T follicular helper cell (primary cell): ENCODE data around the gene QPRT.
A peak's percentile ranks its signal among the peaks of the same experiment; 100 is the strongest.
"Not testable (repeated sequence)": the region's sequence is repeated elsewhere in the genome, so short reads cannot be mapped to it uniquely, and the experiment has no call there.

Experiments used
- DNase-seq: peaks from one replicate; pipeline ENCODE4 v3.0.0-alpha.2; 2020; ENCODE audit warnings: low read depth

QPRT gene

DNA sequence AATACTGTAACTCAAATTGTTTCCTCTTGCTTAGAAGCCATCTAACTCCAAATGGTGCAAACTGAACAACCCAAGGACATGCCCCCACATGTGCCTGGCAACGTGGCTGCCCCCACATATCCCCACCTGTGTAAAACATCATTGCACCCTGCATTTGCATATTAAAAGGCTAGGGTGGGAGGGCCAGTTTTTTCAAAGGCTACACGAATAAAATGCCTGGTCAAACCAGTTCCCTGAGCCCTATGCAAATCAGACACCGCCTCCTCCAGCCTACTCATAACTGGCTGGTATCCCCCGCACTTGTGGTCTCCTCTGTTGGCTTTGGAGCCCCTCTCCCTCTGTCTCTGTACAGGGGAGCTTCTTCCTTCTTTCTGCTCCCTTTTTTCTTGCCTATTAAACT is 40.1 kb downstream of the QPRT start:
- no peak for DNase-seq

DNA sequence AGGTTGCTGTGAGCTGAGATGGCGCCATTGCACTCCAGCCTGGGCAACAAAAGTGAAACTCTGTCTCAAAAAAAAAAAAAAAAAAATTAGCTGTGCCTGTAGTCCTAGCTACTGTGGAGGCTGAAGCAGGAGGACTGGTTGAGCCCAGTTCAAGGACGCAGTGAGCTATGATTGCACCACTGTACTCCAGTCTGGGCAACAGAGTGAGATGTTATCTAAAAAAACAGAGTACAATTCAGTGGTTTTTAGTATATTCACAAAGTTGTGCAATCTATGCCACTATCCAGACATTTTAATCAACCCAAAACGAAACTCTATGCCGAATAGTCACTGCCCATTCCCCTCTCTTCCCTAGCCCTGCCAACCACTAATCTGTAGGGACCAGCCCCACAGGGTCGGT is 41.7 kb downstream of the QPRT start:
- DNase-seq, result no peak

DNA sequence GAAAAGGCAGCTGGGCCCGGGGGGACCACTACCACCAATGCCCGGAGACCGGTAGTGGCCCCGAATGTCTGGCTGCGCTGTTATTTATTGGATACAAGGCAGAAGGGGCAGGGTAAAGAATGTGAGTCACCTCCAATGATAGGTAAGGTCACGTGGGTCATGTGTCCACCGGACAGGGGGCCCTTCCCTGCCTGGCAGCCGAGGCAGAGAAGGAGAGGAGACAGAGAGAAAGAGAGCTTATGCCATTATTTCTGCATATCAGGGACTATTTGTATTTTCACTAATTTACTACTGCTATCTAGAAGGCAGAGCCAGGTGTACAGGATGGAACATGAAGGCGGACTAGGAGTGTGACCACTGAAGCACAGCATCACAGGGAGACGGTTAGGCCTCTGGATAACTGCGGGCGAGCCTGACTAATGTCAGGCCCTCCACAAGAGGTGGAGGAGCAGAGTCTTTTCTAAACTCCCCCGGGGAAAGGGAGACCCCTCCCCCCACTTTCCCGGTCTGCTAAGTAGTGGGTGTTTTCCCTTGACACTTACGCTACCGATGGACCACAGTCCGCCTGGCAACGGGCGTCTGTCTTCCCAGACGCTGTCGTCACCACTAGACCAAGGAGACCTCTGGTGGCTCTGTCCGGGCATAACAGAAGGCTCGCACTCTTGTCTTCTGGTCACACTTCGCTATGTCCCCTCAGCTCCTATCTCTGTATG is 42.3 kb downstream of the QPRT start:
- DNase-seq, result not testable (repeated sequence)

DNA sequence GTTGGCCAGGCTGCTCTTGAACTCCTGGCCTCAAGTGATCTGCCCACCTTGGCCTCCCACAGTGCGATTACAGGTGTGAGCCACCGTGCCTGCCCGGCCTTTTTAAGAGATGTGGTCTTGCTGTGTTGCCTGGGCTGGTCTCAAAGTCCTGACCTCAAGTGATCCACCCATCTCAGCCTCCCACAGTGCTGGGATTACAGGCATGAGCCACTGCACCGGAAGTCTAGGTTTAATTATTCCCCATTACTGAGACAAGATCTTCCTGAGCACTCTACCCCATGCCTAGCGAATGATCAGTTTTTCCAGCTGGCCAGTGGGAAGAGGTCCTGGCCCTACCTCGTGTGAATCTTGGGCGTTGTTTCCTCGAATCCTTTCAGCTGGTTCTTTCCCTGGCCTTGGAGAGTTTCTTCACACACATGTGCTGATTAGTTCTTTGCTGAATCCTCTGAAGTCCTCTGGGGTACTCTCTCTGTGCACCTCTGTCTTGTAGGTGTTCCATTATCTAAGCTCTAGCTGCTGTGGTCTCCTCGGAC is 47.9 kb downstream of the QPRT start:
- DNase-seq, result no peak

DNA sequence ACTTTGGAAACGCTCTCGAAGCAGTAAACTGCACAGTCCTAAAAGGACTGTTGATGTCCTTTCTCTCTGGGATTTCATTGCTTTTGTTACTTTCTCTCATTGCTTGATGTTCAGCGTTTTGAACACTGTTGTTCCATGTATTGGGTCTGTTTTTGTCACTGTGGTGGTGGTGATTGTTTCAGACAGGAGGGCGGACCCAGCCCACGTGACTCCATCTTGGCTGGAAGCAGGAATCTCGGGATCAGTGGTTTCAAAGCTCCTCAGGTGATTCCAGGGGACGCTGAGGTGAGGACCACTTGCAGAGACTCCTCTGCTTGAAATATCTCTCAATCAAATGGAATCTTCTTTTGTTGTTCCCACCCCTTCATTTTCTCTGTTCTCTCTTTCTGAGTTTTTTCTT is 48.5 kb downstream of the QPRT start:
- no peak for DNase-seq

DNA sequence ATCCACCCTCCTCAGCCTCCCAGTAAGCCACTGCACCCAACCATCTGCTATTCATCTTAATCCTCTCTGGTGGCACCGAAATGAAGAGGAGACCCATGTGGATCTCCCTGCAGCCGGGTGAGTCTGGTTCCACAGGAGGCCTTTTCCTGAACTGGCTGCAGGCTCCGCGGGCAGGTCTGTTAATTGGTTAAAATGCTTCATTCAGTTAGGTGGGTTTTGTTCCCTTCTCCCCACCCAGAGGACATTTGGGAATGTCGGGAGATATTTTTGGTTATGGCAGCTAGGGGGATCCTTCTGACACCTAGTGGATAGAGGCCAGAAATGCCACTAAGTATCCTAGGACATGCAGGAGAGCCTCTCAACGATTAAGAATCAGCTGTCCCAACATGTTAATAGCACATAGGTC is 50.1 kb downstream of the QPRT start:
- DNase-seq, result no peak

DNA sequence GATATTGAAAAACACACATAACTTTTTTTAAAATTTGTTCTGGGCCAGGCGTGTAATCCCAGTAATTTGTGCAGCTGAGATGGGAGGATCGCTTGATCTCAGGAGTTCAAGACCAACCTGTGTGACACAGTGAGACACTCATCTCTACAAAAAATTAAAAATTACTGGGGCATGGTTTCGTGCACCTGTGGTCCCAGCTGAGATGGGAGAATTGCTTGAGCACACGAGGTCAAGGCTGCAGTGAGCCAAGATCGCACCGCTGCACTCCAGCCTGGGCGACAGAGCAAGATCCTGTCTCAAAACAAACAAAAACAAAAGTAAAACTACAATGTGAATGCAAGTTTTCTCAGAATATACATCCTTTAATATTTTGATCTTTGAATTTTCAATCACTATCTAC is 51.7 kb downstream of the QPRT start:
- no peak for DNase-seq

DNA sequence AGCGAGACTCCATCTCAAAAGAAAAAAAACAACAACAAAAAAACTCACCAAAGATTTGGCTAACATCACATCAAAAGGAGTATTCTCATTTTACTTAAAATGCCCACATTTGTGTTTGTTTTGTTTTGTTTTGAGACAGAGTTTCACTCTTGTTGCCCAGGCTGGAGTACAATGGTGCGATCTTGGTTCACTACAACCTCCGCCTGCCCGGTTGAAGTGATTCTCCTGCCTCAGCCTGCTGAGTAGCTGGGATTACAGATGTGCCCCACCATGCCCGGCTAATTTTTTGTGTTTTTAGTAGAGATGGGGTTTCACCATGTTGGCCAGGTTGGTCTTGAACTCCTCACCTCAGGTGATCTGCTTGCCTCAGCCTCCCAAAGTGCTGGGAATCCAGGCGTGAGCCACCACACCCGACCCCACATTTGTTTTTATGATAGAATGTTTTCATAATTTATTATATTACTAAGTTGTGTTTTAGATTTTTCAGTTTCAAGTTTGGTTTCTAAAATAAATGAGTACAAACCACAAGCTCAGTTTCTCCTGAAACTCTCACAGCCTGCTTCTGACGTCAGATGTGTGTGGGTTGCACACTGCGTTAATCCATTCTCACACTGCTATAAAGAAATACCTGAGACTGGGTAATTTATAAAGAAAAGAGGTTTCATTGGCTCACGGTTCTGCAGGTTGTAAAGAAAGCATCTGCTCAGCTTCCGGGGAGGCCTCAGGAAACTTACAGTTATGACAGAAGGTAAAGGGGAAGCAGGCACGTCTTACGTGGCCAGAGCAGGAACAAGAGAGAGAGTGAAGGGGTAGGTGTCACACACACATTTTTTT is 53.0 kb downstream of the QPRT start:
- not testable (repeated sequence) for DNase-seq

DNA sequence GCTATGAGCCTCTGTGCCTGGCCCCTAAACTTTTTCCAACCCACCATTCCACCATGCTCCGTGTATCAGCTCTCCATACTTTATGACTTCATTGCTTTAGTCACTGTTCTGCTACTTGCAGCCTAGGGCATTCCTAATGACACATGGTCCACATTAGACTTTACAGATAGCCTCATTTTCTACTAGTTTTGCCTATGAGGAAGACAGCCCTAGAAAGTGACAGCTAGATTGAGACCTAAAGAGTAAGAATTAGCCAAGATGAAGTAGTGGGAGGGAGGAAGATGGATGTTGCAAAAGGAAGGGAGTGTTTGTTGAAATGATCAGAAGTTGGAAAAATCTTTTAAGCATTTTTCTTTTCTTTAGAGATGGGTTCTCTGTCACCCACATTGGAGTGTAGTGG is 55.8 kb downstream of the QPRT start:
- no peak for DNase-seq

DNA sequence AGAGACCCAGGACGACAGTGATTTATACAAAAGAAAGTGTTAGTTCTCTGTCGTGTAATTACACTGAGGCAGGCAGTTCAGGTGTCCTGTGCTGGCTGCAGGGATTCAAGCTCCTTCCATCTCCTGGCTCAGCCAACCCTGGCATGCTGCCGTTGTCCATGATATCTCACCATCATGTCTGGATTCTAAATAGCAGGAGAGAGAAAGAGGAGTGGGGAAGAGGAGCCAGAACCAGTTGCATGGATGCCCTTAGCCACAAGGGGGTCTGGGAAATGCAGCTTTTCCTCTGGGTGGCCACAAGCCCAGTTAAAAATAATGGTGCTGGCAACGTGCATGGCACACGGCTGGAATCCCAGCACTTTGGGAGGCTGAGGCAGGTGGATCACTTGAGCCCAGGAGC is 57.1 kb downstream of the QPRT start:
- DNase-seq, result no peak

DNA sequence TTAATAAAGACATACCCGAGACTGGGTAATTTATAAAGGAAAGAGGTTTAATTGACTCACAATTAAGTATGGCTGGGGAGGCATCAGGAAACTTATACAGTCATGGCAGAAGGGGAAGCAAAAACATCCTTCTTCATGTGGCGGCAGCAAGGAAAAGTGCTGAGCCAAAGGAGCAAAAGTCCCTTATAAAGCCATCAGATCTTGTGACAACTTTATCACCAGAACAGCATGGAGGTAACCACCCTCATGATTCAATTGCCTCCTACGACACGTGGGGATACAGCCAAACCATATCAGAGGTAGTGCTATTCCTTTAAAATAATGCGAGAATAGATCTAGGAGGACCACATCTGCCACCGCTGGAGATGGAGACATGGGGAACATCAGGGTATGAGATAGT is 57.8 kb downstream of the QPRT start:
- no peak for DNase-seq

DNA sequence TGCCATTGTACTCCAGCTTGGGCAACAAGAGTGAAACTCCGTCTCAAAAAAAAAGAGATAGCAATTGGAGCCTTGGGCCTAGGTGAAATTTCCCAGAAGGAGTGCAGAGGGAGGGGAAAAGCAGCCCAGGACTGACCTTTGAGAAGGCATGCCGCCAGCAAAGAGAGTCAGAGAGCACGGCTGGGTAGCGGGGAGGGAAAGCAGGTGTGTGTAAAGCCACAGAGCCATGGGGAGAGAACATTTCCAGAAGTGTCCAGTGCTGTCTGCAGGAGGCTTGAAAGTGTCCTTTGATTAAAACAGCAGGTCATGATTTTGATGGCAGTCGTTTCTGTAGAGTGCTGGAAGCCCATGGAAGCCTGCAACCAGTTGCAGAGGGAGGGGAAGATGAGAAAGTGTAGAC is 58.7 kb downstream of the QPRT start:
- no peak for DNase-seq

DNA sequence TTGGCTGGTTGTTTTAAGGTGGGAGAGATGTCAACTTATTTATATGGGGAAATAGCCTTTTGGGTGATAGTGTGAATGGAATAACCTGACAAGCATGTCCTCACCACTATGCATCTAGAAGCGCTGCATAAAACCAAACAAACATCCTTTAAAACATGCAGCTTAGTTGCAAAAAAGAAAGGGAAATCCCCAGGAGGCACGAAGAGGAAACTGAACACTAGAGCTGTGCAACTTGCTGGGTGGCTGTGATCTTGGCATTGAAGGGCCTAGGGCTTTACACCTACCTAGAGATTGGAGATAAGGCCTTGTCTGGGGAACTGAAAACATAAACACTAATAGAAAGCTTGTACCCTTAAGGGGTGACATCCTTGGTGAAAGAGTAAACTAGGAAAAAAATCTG is 59.5 kb downstream of the QPRT start:
- peak; percentile 49 for DNase-seq

DNA sequence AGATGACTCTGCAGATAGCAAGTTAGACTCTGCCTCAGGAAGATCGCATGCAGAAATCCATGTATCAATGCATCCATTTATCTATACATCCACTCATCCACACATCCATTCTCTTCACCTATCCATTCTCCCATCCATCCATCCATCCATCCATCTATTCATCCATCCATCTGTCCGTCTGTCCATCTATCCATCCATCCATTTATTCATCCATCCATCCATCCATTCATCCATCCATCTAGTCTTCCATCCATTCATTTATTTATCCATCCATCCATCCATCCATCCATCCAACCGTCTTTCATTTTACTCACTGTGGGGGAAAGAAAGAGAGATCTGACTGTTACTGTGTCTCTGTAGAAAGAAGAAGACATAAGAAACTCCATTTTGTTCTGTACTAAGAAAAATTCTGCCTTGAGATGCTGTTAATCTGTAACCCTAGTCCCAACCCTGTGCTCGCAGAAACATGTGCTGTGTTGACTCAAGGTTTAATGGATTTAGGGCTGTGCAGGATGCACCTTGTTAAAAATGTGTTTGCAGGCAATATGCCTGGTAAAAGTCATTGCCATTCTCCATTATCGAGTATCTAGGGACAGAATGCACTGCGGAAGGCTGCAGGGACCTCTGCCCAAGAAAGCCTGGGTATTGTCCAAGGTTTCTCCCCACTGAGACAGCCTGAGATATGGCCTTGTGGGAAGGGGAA is 61.1 kb downstream of the QPRT start:
- not testable (repeated sequence) for DNase-seq

DNA sequence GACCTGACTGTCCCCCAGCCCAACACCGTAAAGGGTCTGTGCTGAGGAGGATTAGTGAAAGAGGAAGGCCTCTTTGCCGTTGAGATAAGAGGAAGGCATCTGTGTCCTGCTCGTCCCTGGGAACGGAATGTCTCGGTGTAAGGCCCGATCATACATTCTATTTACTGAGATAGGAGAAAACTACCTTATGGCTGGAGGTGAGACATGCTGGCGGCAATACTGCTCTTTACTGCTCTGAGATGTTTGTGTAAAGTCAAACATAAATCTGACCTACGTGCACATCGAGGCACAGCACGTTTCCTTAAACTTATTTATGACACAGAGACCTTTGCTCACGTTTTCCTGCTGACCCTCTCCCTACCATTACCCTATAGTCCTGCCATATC is 61.6 kb downstream of the QPRT start:
- not testable (repeated sequence) for DNase-seq

DNA sequence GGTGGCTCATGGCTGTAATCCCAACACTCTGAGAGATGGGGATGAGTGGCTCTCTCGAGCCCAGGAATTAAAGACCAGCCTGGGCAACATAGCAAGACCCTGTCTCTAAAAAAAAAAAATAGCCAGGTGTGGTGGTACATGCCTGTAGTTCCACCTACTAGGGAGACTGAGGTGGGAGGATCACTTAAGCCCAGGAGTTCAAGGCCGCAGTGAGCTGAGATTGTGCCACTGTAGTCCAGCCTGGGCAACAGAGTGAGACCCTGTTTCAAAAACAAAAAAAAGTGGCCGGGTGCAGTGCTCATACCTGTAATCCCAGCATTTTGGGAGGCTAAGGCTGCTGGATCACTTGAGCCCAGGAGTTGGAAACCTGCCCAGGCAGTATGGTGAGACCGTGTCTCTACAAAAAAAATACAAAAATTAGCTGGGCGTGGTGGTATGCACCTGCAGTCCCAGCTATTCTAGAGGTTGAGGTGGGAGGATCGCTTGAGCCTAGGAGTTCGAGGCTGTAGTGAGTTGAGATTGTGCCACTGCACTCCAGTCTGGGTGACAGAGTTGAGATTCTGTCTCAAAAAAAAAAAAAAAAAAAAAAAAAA is 63.8 kb downstream of the QPRT start:
- no peak for DNase-seq

DNA sequence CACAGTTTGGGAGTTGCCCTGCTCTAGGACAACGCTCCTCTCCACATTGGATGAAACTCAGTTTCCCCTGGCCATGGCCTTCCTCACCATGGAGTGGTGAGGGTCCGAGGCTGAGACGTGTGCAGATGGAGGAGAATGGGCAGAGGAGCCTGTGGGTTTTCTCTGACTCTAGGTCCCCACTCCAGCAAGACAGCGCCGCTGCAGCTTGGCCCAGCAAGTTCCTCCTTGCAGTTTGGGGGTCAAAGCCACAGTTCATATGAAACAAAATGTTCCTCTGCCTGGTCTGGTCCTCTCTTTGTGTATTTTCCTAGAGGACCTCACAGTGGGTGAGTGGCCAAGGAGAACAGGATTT is 64.5 kb downstream of the QPRT start:
- no peak for DNase-seq

DNA sequence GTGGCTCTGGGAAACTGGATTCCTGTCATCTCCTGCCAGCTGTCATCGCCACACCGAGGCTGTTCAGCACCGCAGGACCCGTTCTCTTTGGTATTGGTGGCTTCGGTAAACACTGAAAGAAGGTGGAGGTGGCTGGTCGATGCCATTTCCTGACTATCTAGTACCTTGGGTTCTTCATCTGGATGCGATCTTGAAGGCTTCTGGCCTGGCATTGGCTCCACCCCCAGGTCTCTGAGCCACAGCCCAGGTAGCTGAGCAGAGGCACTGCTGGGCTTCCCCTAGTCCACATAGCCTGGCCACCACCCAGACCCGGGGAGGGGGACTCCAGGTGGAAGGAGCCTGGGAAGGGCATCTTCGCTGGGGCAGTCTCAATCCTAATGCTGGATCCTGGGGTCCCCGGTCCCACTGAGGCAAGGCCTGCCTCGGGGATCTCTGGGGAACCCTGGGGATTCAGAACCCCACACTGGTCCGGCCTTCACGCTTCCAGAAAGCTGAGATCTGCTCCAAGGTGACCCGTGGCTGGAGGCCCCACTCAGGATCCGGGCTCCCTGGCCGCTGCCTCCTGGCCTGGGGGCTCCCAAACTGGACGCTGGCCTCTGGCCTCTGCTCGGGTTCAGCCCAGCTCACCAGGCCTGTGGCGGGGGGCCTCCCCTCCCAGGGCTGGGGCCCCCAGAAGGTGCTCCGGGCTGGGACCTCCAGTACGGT is 65.0 kb downstream of the QPRT start:
- no peak for DNase-seq

DNA sequence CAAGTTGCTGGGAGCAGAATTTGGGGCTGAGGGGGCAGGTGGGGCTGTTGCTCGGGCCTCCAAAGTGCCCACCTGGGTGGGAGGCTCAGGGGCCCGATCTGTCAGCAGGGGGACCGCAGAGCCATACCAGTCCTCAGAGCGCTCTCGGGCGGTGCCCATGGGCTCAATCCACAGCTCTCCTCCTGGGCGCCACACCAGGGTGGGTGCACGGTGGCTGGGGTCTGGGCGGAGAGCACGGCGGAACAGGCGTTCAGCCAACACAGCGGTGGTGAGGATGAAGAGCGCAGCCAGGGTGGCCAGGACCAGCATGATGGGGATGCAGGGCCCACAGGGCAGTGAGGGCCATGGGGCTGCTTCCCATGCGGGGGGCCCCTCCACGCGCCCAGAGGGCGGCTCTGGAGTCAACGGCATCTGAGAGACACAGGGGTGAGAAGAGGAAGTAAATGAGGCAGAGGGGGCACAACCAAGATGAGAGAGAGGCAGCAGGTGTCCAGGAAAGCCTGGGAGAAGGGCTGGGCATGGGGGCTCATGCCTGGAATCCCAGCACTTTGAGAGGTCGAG is 65.6 kb downstream of the QPRT start:
- DNase-seq, result no peak

DNA sequence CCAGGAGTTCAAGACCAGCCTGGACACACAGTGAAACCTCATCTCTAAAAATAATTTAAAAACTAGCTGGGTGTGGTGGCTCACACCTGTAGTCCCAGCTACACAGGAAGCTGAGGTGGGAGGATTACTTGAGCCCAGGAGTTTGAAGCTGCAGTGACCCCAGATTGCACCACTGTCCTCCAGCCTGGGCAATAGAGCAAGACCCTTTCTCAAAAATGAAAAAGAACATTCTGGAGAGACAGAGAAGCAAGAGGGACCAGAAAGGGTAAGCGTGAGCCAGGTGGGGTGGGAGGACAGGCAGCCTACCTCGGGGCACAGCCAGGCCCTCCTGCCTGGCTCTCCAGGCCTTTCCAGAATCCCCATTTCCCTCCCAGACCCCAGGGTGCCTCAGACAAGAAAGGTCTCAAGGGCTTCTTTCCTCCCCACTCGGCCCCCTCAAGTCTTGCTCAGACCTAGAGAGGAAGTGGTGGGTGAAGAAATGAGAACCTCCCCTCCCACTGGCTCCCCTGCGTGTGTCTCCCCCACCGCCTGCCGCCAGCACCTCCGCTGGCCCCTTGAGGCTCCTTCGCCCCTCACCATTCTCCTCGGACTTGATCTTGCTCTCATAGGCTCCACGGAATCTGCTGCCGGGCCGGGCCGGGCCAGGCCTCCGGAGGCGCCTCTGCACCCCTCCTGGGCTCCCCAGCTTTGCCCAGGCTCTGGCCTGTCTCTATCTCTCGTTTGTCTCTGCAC is 66.3 kb downstream of the QPRT start:
- DNase-seq, result no peak

DNA sequence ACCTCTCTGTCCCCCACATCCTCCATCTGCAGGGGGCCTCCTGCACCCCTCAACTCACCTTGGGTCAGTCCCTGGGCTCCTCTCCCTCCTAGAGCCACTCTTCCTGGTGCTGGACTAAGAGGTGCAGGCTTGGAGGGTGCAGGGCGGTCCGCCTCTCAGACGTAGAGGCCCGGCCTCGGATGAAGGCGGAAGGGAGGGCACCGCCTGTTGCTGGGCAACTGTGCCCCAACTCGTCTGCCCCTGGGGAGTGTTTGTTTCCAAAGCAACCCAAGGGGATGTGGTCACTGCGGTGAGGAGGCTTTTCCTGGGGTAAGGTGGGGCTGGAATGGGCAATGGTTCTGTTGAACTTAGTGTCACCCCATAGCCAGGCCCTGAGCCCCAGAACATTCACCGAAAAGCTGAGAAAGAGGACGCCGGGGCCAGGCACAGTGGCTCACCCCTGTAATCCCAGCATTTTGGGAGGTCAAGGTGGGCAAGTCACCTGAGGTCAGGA is 66.9 kb downstream of the QPRT start, which contains the start of gene C16orf54:
Gene C16orf54 (minus strand): TSS at position 138 of the 493 bp plus-strand sequence. CDS start 1,039 bp downstream, outside the sequence.
- peak; percentile 93 for DNase-seq
